ENCODE results near the gene BAHCC1.

BAHCC1 gene

GRCh38 chr17:81445642-81446503, 50.6 kb downstream of the BAHCC1 start:
- no peak for DNase-seq

GRCh38 chr17:81447331-81447933, 52.2 kb downstream of the BAHCC1 start:
- DNase-seq: no peak

- DNase-seq: no peak
These were observed 53.2 kb downstream of the BAHCC1 start for GRCh38 chr17:81448442-81448841.

- DNase-seq: no peak
These were observed 53.7 kb downstream of the BAHCC1 start for GRCh38 chr17:81448950-81449349.

- DNase-seq: no peak
These were observed 54.1 kb downstream of the BAHCC1 start for GRCh38 chr17:81449351-81449750.

- no peak for DNase-seq
These were observed 56.6 kb downstream of the BAHCC1 start for GRCh38 chr17:81451823-81452222.

GRCh38 chr17:81452551-81452950, 57.3 kb downstream of the BAHCC1 start:
- no peak for DNase-seq

- no peak for DNase-seq
These were observed 57.8 kb downstream of the BAHCC1 start for GRCh38 chr17:81453076-81453475.

GRCh38 chr17:81453712-81454111, 58.5 kb downstream of the BAHCC1 start:
- DNase-seq: peak in 1 of 5 experiments; percentile 73

GRCh38 chr17:81454473-81454872, 59.2 kb downstream of the BAHCC1 start:
- no peak for DNase-seq

GRCh38 chr17:81455387-81455786, 60.1 kb downstream of the BAHCC1 start:
- no peak for DNase-seq

GRCh38 chr17:81456091-81456490, 60.8 kb downstream of the BAHCC1 start:
- DNase-seq: no peak

GRCh38 chr17:81456798-81457197, 61.5 kb downstream of the BAHCC1 start:
- no peak for DNase-seq

GRCh38 chr17:81457401-81457800, 62.1 kb downstream of the BAHCC1 start:
- peak in 1 of 5 experiments; percentile 14 for DNase-seq

GRCh38 chr17:81457917-81458555, 62.8 kb downstream of the BAHCC1 start:
- DNase-seq: no peak

- no peak for DNase-seq
These were observed 63.4 kb downstream of the BAHCC1 start for GRCh38 chr17:81458628-81459027.

GRCh38 chr17:81459224-81459623, 64.0 kb downstream of the BAHCC1 start:
- DNase-seq: no peak

GRCh38 chr17:81459864-81460263, 64.6 kb downstream of the BAHCC1 start:
- no peak for DNase-seq

GRCh38 chr17:81460856-81461460, 65.7 kb downstream of the BAHCC1 start:
- no peak for DNase-seq

- no peak for DNase-seq
These were observed 66.6 kb downstream of the BAHCC1 start for GRCh38 chr17:81461607-81462500.

GRCh38 chr17:81462506-81463125, 67.4 kb downstream of the BAHCC1 start:
- no peak for DNase-seq

GRCh38 chr17:81463506-81463905, 68.2 kb downstream of the BAHCC1 start:
- no peak for DNase-seq

All from T-helper 2 cell (primary cell).